Heart left ventricle (tissue), 13 donors: ENCODE results near the gene SCN9A.

Experiments used
- CTCF ChIP-seq, 12 donors: fragments of 200-600 bp; sonication (generic) in 4 of 12; IDR thresholded peaks; one replicate each; pipeline versions ENCODE4 v1.5.0 to v1.8.0; 2018 to 2022; ENCODE audit warnings: antibody characterized with exemption in 12 of 12, mild to moderate bottlenecking in 5 of 12
- POLR2A ChIP-seq, 2 donors: fragments of 450-650 bp; IDR thresholded peaks; one replicate each; pipeline ENCODE4 v1.6.1; 2017; ENCODE audit warnings: antibody characterized with exemption in 2 of 2, mild to moderate bottlenecking in 2 of 2, moderate library complexity in 2 of 2
- donor health status: ischemic (EF 13 %, LVEDD 7.1; RV severe dilation, severe dysfunction).
- donor health status: DM: no; HTN: yes; CAD: no.
- donor health status: DM: no; HTN: no; CAD: no.
- donor health status: ischemic (EF 25% LVEDD 6.9; RV normal size, moderate dysfunction).
- donor health status: ischemic (EF 25% LVEDD 5.7; RV mildly dilated, moderate dysfunction).
- donor health status: ischemic (EF 35%, LVEDD 5.7; RV mildly dilated, moderate dysfunction).
- donor health status: nonischemic (EF 11% LVEDD 7.7; RV severe dilation, severe dysfunction).
- donor health status: DM: yes; HTN: yes; CAD: no.
- donor health status: PGD.
- donor health status: ischemic (EF 29% LVEDD 5.4; RV normal size, mild dysfunction).
- donor health status: nonischemic (EF 23%, LVEDD 6.1; RV moderate dilation, normal function).

GRCh38 chr2:166297951-166298350 is 77.8 kb downstream of the SCN9A start:
- no peak for TF ChIP-seq CTCF (IDR thresholded peaks at IDR 0.05)
- no peak for TF ChIP-seq POLR2A (IDR thresholded peaks at IDR 0.05)
